Endometrial microvascular endothelial cells (primary cell): ENCODE results near the gene MCM10. TPM values are rescaled to one million over a fixed set of nuclear protein-coding genes. Genes with fewer than 3 reads are reported as not detected.
"Not testable (repeated sequence)": the region's sequence is repeated elsewhere in the genome, so short reads cannot be mapped to it uniquely, and the experiment has no call there.

Experiments used
- in situ Hi-C: cut with HindIII; loops from 2 replicates; pipeline ENCODE4 v1.10.0; 2017; ENCODE audit warnings: low sequenced_read_pairs, low pct_unique_long_range_greater_than_20kb; ENCODE audit errors: inconsistent ontology term
- total RNA-seq: library from RNA; depleted of rRNA; stranded (reverse); fragments of >200 nt; gene quantifications from one replicate; pipeline ENCODE4 v1.2.3, GENCODE V29; 2015; ENCODE audit errors: inconsistent ontology term

MCM10 gene
- total RNA-seq, 1 donor from 2014 or later = 15.8 TPM

DNA sequence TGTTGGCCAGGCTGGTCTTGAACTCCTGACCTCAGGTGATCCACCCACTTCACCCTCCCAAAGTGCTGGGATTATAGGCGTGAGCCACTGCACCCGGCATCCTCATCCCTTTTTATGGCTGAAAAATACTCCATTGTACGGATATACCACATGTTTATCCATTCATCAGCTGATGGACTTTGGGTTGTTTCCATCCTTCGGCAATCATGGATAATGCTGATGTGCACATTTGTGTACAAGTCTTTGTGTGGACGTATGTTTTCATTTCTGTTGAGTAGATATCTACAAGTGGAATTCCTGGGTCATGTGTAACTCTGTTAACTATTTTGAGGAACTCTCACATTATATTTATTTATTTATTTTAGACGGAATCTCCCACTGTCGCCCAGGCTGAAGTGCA lies 78.6 kb downstream of the MCM10 start:
- in situ Hi-C loops = no loop called here

DNA sequence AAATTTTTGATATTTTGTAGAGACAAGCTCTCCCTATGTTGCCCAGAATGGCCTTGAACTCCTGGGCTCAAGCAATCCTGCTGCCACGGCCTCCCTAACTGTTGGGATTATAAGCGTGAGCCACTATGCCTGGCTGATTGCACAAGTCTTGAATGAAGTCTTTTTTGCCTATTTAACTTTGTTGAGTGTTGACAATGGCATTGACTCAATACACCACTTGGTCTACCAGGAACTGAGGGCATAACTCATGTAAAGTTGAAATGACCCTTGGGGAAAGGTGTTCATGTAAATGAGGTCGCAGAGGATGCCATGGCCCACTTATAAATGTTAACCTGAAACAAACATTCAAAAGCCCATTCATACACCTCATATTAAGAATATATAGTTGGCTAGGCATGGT lies 80.3 kb downstream of the MCM10 start:
- in situ Hi-C loops = no loop called here

GRCh38 chr10:13242260-13242659 lies 80.9 kb downstream of the MCM10 start:
- in situ Hi-C loops = not testable (repeated sequence)

GRCh38 chr10:13247246-13247645 lies 85.9 kb downstream of the MCM10 start:
- in situ Hi-C loops = no loop called here

GRCh38 chr10:13247784-13248183 lies 86.4 kb downstream of the MCM10 start:
- in situ Hi-C loops = no loop called here

DNA sequence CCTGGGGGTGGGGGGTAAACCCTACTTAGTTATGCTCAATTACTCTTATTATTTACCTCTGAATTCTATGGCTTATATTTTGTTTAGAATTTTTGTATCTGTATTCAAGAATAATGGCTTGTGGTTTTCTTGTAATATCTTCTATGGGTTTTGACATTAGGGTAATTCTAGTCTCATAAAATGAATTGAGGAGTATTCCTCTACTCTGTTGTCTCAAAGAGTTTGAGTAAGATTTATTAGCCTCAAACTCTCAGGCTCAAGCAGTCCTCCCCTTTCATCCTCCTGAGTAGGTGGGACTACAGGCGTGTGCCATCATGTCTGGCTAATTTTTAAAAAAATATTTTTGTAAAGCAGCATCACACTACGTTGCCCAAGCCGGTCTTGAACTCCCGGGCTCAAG lies 92.4 kb downstream of the MCM10 start:
- in situ Hi-C loops = no loop called here

DNA sequence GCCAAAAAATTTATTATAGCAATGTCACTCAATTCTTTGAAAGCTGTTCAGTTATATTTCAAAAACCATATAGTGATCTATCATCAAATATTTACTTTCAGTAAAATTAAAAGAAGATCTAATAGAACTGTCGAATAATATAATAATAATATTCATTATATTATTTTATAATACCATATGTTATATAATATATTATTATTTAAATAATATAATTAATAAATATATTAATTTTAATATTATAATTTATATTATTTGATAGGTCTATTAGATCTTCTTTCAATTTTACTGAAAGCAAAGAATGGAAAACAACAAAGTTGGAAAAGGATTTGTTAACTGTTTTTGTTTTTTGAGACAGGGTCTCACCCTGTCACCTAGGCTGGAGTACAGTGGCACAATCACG lies 95.3 kb downstream of the MCM10 start:
- in situ Hi-C loops = no loop called here

GRCh38 chr10:13257621-13258140 lies 96.3 kb downstream of the MCM10 start:
- in situ Hi-C loops = no loop called here

Other genes starting within 250 kb of the MCM10 start
- gene CCDC3, start 159.8 kb upstream of the MCM10 start, total RNA-seq = 1.4 TPM
- gene OPTN, start 61.4 kb upstream of the MCM10 start, total RNA-seq = 52.0 TPM
- gene UCMA, start 72.8 kb downstream of the MCM10 start, total RNA-seq = not detected
- 7.1 TPM for gene PHYH, start 138.5 kb downstream of the MCM10 start, total RNA-seq
- gene SEPHS1, start 186.7 kb downstream of the MCM10 start, total RNA-seq = 80.7 TPM